Parathyroid adenoma (tissue), 2 donors: Measurements from ENCODE around the gene NOA1.

Source experiments
- H2AFZ ChIP-seq: fragments of 300-600 bp; sonication (generic); one replicate; pipeline ENCODE4 v1.7.0; 2017; ENCODE audit warnings: antibody characterized with exemption, mild to moderate bottlenecking
- H3K27ac ChIP-seq: fragments of 300-600 bp; sonication (generic); one replicate; pipeline ENCODE4 v1.7.0; 2017
- H3K27me3 ChIP-seq: fragments of 300-600 bp; sonication (generic); one replicate; pipeline ENCODE4 v1.7.0; 2017; ENCODE audit warnings: low read length; ENCODE audit not compliant: control insufficient read depth, insufficient read depth
- H3K36me3 ChIP-seq: fragments of 300-600 bp; sonication (generic); one replicate; pipeline ENCODE4 v1.7.0; 2017; ENCODE audit warnings: low read length; ENCODE audit not compliant: control insufficient read depth, insufficient read depth
- H3K4me1 ChIP-seq: fragments of 300-600 bp; sonication (generic); one replicate; pipeline ENCODE4 v1.7.0; 2017; ENCODE audit warnings: control low read depth
- H3K4me2 ChIP-seq: fragments of 300-600 bp; sonication (generic); one replicate; pipeline ENCODE4 v1.7.0; 2017; ENCODE audit warnings: low read length
- H3K4me3 ChIP-seq: fragments of 300-600 bp; sonication (generic); one replicate; pipeline ENCODE4 v1.7.0; 2017; ENCODE audit warnings: low read depth, low read length
- H3K79me2 ChIP-seq: fragments of 300-600 bp; sonication (generic); one replicate; pipeline ENCODE4 v1.7.0; 2017; ENCODE audit warnings: control low read depth
- H3K9ac ChIP-seq: fragments of 300-600 bp; sonication (generic); one replicate; pipeline ENCODE4 v1.7.0; 2017; ENCODE audit warnings: mild to moderate bottlenecking
- H3K9me3 ChIP-seq: fragments of 300-600 bp; sonication (generic); one replicate; pipeline ENCODE4 v1.7.0; 2017; ENCODE audit warnings: low read length; ENCODE audit not compliant: control insufficient read depth
- TF ChIP-seq, protein P1 (sequence below): fragments of 300-600 bp; sonication (generic); IDR thresholded peaks from one replicate; pipeline ENCODE4 v1.7.0; 2017; ENCODE audit warnings: antibody characterized with exemption, mild to moderate bottlenecking
- donor health status: primary hyperparathyroidism.

Gene NOA1

DNA sequence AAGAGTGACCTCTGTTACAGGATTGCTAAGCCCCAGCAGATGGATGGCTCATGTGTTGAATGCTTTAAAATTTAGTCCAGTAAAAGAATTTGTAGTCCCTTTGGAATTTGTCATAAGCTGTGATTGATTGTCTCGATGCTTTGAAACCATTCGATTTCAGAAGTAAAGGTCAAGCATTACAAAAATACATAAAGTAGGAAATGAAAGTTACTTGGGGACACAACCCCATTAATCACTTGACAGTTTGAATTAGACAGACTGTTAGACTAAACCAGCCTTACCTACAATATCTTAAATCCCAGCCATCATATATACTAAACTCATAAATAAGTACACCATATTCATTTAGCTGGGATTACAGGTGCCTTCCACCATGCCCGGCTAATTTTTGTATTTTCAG, 63.1 kb downstream of the NOA1 start:
- Histone ChIP-seq H3K79me2 (peaks cover 46% of the 10 kb centered on the region), H3K27ac (no peak overlapping the region), H3K27me3 (no peaks in the 10 kb centered on the region), H2AFZ (no peak overlapping the region), H3K9ac (no peak overlapping the region), H3K4me2 (no peak overlapping the region), H3K4me3 (no peak overlapping the region), H3K9me3 (no peaks in the 10 kb centered on the region), H3K36me3 (no peaks in the 10 kb centered on the region), H3K4me1 (peaks cover 2% of the 10 kb centered on the region)
- TF ChIP-seq, protein P1, sequence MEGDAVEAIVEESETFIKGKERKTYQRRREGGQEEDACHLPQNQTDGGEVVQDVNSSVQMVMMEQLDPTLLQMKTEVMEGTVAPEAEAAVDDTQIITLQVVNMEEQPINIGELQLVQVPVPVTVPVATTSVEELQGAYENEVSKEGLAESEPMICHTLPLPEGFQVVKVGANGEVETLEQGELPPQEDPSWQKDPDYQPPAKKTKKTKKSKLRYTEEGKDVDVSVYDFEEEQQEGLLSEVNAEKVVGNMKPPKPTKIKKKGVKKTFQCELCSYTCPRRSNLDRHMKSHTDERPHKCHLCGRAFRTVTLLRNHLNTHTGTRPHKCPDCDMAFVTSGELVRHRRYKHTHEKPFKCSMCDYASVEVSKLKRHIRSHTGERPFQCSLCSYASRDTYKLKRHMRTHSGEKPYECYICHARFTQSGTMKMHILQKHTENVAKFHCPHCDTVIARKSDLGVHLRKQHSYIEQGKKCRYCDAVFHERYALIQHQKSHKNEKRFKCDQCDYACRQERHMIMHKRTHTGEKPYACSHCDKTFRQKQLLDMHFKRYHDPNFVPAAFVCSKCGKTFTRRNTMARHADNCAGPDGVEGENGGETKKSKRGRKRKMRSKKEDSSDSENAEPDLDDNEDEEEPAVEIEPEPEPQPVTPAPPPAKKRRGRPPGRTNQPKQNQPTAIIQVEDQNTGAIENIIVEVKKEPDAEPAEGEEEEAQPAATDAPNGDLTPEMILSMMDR: no peak
